K562 (cell line): Measurements from ENCODE around the gene ANKRD12. TPM values are rescaled to one million over a fixed set of nuclear protein-coding genes. Genes with fewer than 3 reads are reported as not detected.

ENCODE experiments used
- PCBP2 ChIP-seq: fragments of 200-400 bp; formaldehyde crosslinking; IDR thresholded peaks from 2 replicates; pipeline ENCODE4 v1.6.1; 2018; ENCODE audit warnings: low read length, low read depth, mild to moderate bottlenecking, moderate library complexity; ENCODE audit not compliant: poor library complexity, severe bottlenecking
- PHB ChIP-seq: fragments of 250-450 bp; sonication (Bioruptor Pico); IDR thresholded peaks from 2 replicates; pipeline ENCODE4 v1.5.0; 2021
- SMC3 ChIP-seq: conservative IDR thresholded peaks from 2 replicates; pipeline ENCODE4 v1.6.1; 2011; ENCODE audit warnings: low read depth, low read length, improper control_type of control experiment; ENCODE audit not compliant: insufficient read depth
- SRSF1 ChIP-seq: fragments of 200-400 bp; formaldehyde crosslinking; IDR thresholded peaks from 2 replicates; pipeline ENCODE4 v1.6.1; 2017; ENCODE audit warnings: mild to moderate bottlenecking, low read depth, low read length, moderate library complexity
- STAT5A ChIP-seq: IDR thresholded peaks from 2 replicates; pipeline ENCODE4 v1.6.1; 2012; ENCODE audit warnings: low read length, inconsistent platforms, borderline replicate concordance
- ZNF175 ChIP-seq: fragments of 200-800 bp; sonication (Bioruptor generic); IDR thresholded peaks from 2 replicates; pipeline ENCODE4 v1.6.1; 2016; ENCODE audit warnings: low read depth, mild to moderate bottlenecking, missing genetic modification characterization, missing compliant biosample characterization
- ZNF696 ChIP-seq: fragments of 250-450 bp; sonication (Bioruptor Pico); conservative IDR thresholded peaks from 2 replicates; pipeline ENCODE4 v1.4.0; 2020; ENCODE audit warnings: mild to moderate bottlenecking, moderate library complexity
- polyA plus RNA-seq, 8 experiments: library from polyadenylated mRNA; depleted of rRNA in 4 of 8; stranded (reverse) in 5 of 8; unstranded in 3 of 8; fragments of >200 nt; fragmentation: Nextera tagmentation in 2 of 8; fragmentation: Illumina TruSeq in 1 of 8; extraction: Ambion mirVana in 2 of 8; extraction: Trizol in 1 of 8; gene quantifications; 2 replicates each; pipeline versions ENCODE4 v1.2.1 to v1.2.3, GENCODE V29; 2011 to 2014; ENCODE audit warnings: inconsistent platforms in 1 of 8, missing spikeins in 1 of 8
- total RNA-seq, 7 experiments: library from RNA; depleted of rRNA in 6 of 7; stranded (reverse); fragments of >200 nt in 6 of 7; fragmentation: Illumina TruSeq in 2 of 7; extraction: Trizol in 2 of 7; gene quantifications; 2 replicates each; pipeline versions ENCODE4 v1.2.1 to v1.2.3, GENCODE V29; 2011 to 2021; ENCODE audit warnings: low replicate concordance in 1 of 7
- TF ChIP-seq, protein P1 (sequence below): fragments of 450-650 bp; IDR thresholded peaks from 2 replicates; pipeline ENCODE4 v1.6.1; 2017; ENCODE audit warnings: antibody characterized with exemption, mild to moderate bottlenecking
- TF ChIP-seq, protein P2 (sequence below), 2 experiments: fragments of 450-650 bp; conservative IDR thresholded peaks; 2 replicates each; pipeline ENCODE4 v1.6.1; 2017; ENCODE audit warnings: mild to moderate bottlenecking in 2 of 2, moderate library complexity in 2 of 2
- TF ChIP-seq, protein P3 (sequence below), 2 experiments: IDR thresholded peaks; 2 replicates each; pipeline ENCODE4 v1.6.1; 2012; ENCODE audit warnings: improper control_type of control experiment in 2 of 2, low read depth in 2 of 2, low read length in 2 of 2, borderline replicate concordance in 1 of 2
- TF ChIP-seq, protein P4 (sequence below): fragments of 250-450 bp; sonication (Bioruptor Pico); IDR thresholded peaks from 2 replicates; pipeline ENCODE4 v1.5.0; 2021
- TF ChIP-seq, protein P5 (sequence below), 2 experiments: IDR thresholded peaks; 2 replicates each; pipeline ENCODE4 v1.6.1; 2011; ENCODE audit warnings: borderline replicate concordance in 1 of 2, control low read depth in 1 of 2, low read depth in 1 of 2, low read length in 1 of 2, mild to moderate bottlenecking in 1 of 2, mixed read lengths in 1 of 2, moderate library complexity in 1 of 2; ENCODE audit not compliant: insufficient read depth in 1 of 2, insufficient read length in 1 of 2, poor library complexity in 1 of 2, severe bottlenecking in 1 of 2; ENCODE audit errors: extremely low read depth in 1 of 2

The ANKRD12 gene
- total and polyA plus RNA-seq, 9 of the 15 experiments (the other 6 are each of a cell fraction or from before 2014, with no cell fraction given), result 6.6 to 28.2 (median 16.0) TPM

DNA sequence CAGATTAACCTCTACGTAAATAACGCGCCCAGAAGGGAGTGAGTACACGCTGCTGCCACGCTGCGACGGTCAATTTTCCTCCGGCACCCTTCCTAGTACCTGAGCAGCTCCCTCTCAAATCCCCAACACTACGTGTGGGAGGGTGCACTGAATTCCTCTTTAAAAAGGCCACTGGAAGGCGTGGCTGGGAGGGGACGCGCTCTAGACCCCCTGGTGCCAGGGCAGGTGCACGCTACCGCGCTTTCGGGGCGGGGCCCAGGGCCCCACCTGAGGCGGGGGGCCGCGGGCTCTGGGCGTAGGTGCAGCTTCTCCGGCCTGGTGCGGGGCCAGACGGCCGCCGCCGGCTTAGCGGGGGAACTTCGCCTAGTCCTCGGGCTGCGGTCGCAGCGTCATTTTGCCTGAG is 668 bp upstream of the ANKRD12 start (continued):
- TF ChIP-seq, protein P1, sequence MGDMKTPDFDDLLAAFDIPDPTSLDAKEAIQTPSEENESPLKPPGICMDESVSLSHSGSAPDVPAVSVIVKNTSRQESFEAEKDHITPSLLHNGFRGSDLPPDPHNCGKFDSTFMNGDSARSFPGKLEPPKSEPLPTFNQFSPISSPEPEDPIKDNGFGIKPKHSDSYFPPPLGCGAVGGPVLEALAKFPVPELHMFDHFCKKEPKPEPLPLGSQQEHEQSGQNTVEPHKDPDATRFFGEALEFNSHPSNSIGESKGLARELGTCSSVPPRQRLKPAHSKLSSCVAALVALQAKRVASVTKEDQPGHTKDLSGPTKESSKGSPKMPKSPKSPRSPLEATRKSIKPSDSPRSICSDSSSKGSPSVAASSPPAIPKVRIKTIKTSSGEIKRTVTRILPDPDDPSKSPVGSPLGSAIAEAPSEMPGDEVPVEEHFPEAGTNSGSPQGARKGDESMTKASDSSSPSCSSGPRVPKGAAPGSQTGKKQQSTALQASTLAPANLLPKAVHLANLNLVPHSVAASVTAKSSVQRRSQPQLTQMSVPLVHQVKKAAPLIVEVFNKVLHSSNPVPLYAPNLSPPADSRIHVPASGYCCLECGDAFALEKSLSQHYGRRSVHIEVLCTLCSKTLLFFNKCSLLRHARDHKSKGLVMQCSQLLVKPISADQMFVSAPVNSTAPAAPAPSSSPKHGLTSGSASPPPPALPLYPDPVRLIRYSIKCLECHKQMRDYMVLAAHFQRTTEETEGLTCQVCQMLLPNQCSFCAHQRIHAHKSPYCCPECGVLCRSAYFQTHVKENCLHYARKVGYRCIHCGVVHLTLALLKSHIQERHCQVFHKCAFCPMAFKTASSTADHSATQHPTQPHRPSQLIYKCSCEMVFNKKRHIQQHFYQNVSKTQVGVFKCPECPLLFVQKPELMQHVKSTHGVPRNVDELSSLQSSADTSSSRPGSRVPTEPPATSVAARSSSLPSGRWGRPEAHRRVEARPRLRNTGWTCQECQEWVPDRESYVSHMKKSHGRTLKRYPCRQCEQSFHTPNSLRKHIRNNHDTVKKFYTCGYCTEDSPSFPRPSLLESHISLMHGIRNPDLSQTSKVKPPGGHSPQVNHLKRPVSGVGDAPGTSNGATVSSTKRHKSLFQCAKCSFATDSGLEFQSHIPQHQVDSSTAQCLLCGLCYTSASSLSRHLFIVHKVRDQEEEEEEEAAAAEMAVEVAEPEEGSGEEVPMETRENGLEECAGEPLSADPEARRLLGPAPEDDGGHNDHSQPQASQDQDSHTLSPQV, result no peak
- TF ChIP-seq ZNF175 (CRISPR knock-in tag) (no peak), STAT5A (no peak), SRSF1 (no peak), PHB (0 out of 2 replicates have a peak, but pooled peaks have one; percentile 18), PCBP2 (no peak), ZNF696 (CRISPR knock-in tag) (no peak), SMC3 (no peak; the same call in 1 of the 2 replicates)
- TF ChIP-seq, protein P2, sequence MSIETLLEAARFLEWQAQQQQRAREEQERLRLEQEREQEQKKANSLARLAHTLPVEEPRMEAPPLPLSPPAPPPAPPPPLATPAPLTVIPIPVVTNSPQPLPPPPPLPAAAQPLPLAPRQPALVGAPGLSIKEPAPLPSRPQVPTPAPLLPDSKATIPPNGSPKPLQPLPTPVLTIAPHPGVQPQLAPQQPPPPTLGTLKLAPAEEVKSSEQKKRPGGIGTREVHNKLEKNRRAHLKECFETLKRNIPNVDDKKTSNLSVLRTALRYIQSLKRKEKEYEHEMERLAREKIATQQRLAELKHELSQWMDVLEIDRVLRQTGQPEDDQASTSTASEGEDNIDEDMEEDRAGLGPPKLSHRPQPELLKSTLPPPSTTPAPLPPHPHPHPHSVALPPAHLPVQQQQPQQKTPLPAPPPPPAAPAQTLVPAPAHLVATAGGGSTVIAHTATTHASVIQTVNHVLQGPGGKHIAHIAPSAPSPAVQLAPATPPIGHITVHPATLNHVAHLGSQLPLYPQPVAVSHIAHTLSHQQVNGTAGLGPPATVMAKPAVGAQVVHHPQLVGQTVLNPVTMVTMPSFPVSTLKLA (conservative IDR thresholded peaks at IDR 0.05), result no peak
- TF ChIP-seq, protein P3, sequence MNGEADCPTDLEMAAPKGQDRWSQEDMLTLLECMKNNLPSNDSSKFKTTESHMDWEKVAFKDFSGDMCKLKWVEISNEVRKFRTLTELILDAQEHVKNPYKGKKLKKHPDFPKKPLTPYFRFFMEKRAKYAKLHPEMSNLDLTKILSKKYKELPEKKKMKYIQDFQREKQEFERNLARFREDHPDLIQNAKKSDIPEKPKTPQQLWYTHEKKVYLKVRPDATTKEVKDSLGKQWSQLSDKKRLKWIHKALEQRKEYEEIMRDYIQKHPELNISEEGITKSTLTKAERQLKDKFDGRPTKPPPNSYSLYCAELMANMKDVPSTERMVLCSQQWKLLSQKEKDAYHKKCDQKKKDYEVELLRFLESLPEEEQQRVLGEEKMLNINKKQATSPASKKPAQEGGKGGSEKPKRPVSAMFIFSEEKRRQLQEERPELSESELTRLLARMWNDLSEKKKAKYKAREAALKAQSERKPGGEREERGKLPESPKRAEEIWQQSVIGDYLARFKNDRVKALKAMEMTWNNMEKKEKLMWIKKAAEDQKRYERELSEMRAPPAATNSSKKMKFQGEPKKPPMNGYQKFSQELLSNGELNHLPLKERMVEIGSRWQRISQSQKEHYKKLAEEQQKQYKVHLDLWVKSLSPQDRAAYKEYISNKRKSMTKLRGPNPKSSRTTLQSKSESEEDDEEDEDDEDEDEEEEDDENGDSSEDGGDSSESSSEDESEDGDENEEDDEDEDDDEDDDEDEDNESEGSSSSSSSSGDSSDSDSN (IDR thresholded peaks at IDR 0.05; ENCODE audit: borderline replicate concordance in 1 of 2, low read depth in 2 of 2, low read length in 2 of 2), result peak; percentile 14 to 77; a peak in 3 of 4 replicates
- TF ChIP-seq, protein P4, sequence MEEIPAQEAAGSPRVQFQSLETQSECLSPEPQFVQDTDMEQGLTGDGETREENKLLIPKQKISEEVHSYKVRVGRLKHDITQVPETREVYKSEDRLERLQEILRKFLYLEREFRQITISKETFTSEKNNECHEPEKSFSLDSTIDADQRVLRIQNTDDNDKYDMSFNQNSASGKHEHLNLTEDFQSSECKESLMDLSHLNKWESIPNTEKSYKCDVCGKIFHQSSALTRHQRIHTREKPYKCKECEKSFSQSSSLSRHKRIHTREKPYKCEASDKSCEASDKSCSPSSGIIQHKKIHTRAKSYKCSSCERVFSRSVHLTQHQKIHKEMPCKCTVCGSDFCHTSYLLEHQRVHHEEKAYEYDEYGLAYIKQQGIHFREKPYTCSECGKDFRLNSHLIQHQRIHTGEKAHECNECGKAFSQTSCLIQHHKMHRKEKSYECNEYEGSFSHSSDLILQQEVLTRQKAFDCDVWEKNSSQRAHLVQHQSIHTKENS, result no peak
- TF ChIP-seq, protein P5, sequence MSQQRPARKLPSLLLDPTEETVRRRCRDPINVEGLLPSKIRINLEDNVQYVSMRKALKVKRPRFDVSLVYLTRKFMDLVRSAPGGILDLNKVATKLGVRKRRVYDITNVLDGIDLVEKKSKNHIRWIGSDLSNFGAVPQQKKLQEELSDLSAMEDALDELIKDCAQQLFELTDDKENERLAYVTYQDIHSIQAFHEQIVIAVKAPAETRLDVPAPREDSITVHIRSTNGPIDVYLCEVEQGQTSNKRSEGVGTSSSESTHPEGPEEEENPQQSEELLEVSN (IDR thresholded peaks at IDR 0.05; ENCODE audit: borderline replicate concordance in 1 of 2, extremely low read depth in 1 of 2, insufficient read depth in 1 of 2, insufficient read length in 1 of 2, low read depth in 1 of 2, low read length in 1 of 2, poor library complexity in 1 of 2, severe bottlenecking in 1 of 2), result peak; percentile 48 to 49
